Pancreas (tissue), 10 donors: ENCODE data around the gene MED10. TPM values are rescaled to one million over a fixed set of nuclear protein-coding genes. Genes with fewer than 3 reads are reported as not detected.

Experiments
- ATAC-seq, 4 donors: fragments of 200-7000 bp; cut with Tn5 transposase; one replicate each; pipeline versions ENCODE4 v1.8.0 to v1.9.1; 2020; ENCODE audit warnings: mild to moderate bottlenecking in 4 of 4, moderate library complexity in 4 of 4
- DNase-seq, 6 donors: peaks; one replicate each; pipeline ENCODE4 v3.0.0-alpha.2; 2020
- FAIRE-seq: peaks from 2 replicates; lab custom pipeline; 2012; peaks lifted over from hg19 to GRCh38; lab: Jason Lieb, UNC
- H3K27ac ChIP-seq, 4 donors: fragments of 200-600 bp; sonication (generic); 1 replicate in 3 of 4; 2 replicates in 1 of 4; pipeline versions ENCODE4 v1.5.0 to v1.8.0; 2020
- H3K27me3 ChIP-seq, 4 donors: fragments of 200-600 bp; one replicate each; pipeline ENCODE4 v1.8.0; 2021
- H3K36me3 ChIP-seq, 3 donors: fragments of 200-600 bp; sonication (generic) in 1 of 3; one replicate each; pipeline versions ENCODE4 v1.5.0 to v1.8.0; 2020 to 2021
- H3K4me1 ChIP-seq, 3 donors: fragments of 200-600 bp; one replicate each; pipeline ENCODE4 v1.8.0; 2021
- H3K4me3 ChIP-seq, 4 donors: fragments of 200-600 bp; sonication (generic) in 2 of 4; one replicate each; pipeline versions ENCODE4 v1.5.0 to v1.8.0; 2020 to 2021
- H3K9me3 ChIP-seq, 4 donors: fragments of 200-600 bp; one replicate each; pipeline ENCODE4 v1.8.0; 2021
- WGBS, 2 donors: extraction: QIAGEN DNeasy Blood & Tissue Kit; methylation state at CpG; one replicate each; pipeline ENCODE4 v1.1.7; 2013; 5-methylcytosine and 5-hydroxymethylcytosine counted together
- intact Hi-C, 3 donors: fragments of 100-400 bp; cut with DNase I; formaldehyde crosslinking; loops; one replicate each; pipeline versions ENCODE4 v1.11.1 to v1.14.2; 2022
- polyA plus RNA-seq, 2 donors: library from polyadenylated mRNA; stranded (reverse); fragments of 200-250 nt; gene quantifications; one replicate each; pipeline ENCODE4 v1.2.3, GENCODE V29; 2013
- total RNA-seq, 6 donors: library from RNA; stranded (reverse); fragmentation: NEBNext Ultra II Directional in 4 of 6; extraction: Animal tissue kit (Norgen Biotek cat#: 25700) in 4 of 6; gene quantifications; one replicate each; pipeline versions ENCODE4 v1.2.1 to v1.2.4, GENCODE V29; 2021 to 2023
- TF ChIP-seq, protein P1 (sequence below), 4 donors: fragments of 200-600 bp; sonication (generic) in 3 of 4; IDR thresholded peaks; one replicate each; pipeline versions ENCODE4 v1.5.0 to v1.8.0; 2021; ENCODE audit warnings: antibody characterized with exemption in 4 of 4
- donor health status: healthy with polysubstance abuse.
- donor health status: DM: no; HTN: no; CAD: no; lungs with moderate emphysema.
- donor health status: DM: no; HTN: no; CAD: no.
- donor health status: control.
- donor health status: control.
- donor health status: Bipolar disorder and iron deficiency.
- donor health status: DM: yes; HTN: yes; CAD: no.
- donor health status: DM: no; HTN: no; CAD: no.
- donor health status: DM: no; HTN: no; CAD: no.
- donor health status: DM: yes; HTN: yes; CAD: no.

Gene MED10
- total and polyA plus RNA-seq, 8 donors = 10.9 to 25.1 (median 15.0) TPM

DNA sequence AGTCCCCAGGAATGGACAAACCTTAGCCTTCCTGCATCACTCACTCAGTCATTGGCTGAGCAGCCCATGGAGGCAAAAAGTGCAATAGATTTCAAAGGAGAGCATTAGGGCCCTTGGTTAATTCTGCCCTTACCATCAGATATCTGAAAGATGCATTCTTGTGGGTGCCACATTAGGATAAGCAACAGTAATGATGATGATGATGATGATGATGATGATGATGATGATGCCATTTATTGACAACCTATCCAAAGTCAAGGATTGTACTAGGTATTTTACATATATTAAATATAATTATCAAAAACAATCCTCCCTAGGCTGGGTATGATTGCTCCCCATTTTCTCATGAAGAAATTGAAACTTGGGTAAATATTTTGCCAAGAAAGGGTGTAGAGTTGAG, 9.6 kb upstream of the MED10 start:
- H3K27me3 ChIP-seq = no peaks in the 10 kb centered on the region
- H3K4me1 ChIP-seq = no peaks in the 10 kb centered on the region
- no peak overlapping the region for H3K27ac ChIP-seq
- ATAC-seq (no peak), FAIRE-seq (no peak), DNase-seq (no peak)
- intact Hi-C loops = no loop called here
- no peak overlapping the region for H3K4me3 ChIP-seq
- no peaks in the 10 kb centered on the region for H3K36me3 ChIP-seq
- no peaks in the 10 kb centered on the region for H3K9me3 ChIP-seq
- TF ChIP-seq, protein P1, sequence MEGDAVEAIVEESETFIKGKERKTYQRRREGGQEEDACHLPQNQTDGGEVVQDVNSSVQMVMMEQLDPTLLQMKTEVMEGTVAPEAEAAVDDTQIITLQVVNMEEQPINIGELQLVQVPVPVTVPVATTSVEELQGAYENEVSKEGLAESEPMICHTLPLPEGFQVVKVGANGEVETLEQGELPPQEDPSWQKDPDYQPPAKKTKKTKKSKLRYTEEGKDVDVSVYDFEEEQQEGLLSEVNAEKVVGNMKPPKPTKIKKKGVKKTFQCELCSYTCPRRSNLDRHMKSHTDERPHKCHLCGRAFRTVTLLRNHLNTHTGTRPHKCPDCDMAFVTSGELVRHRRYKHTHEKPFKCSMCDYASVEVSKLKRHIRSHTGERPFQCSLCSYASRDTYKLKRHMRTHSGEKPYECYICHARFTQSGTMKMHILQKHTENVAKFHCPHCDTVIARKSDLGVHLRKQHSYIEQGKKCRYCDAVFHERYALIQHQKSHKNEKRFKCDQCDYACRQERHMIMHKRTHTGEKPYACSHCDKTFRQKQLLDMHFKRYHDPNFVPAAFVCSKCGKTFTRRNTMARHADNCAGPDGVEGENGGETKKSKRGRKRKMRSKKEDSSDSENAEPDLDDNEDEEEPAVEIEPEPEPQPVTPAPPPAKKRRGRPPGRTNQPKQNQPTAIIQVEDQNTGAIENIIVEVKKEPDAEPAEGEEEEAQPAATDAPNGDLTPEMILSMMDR (IDR thresholded peaks at IDR 0.05) = no peak

DNA sequence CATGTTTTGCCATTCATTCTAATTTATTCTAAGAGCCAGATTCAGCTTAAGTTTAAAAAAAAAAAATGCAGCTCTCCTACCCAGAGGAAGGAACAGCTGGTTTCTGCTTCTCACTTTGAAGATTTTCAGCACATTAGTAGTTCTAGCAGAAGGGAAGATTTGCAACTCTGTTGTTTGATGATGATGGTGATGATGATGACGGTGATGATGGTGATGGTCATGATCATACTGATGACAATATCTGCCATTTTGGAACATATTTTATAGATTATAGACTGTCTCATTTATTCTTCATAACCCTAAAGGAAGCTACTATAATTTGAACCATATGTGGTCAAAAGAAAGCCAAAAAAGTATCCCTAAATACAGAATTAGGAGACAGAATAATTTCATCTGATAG, 7.9 kb upstream of the MED10 start:
- intact Hi-C loops = no loop called here
- no peaks in the 10 kb centered on the region for H3K36me3 ChIP-seq
- H3K9me3 ChIP-seq = no peaks in the 10 kb centered on the region
- 77 to 93% methylated on average over 1 of the region's 1 CpG for WGBS, 2 donors
- TF ChIP-seq, protein P1 (IDR thresholded peaks at IDR 0.05) = no peak
- no peaks in the 10 kb centered on the region for H3K4me1 ChIP-seq
- FAIRE-seq (no peak), DNase-seq (no peak), ATAC-seq (no peak)
- no peak overlapping the region for H3K27ac ChIP-seq
- no peak overlapping the region for H3K4me3 ChIP-seq
- H3K27me3 ChIP-seq = no peaks in the 10 kb centered on the region

DNA sequence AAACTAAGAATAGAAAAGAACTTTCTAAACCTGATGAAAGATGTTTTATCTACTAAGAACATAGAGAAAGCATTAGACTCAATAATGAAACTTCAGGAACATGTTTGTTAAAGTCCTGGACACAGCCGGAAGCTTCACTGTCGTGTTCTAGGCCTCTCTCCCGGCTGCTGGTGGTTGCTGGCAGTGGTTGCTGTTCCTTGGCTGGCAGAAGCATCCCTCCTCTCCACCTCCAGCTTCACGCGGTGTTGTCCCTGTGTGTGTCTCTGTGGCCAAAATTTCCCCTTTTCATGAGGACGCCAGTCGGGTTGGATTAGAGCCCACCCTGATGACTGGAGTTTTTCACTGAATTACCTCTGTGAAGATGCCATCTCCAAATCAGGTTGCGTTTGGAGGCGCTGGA, 6.5 kb upstream of the MED10 start:
- ATAC-seq (no peak), FAIRE-seq (no peak), DNase-seq (no peak)
- Histone ChIP-seq H3K4me1 (no peaks in the 10 kb centered on the region), H3K27me3 (no peaks in the 10 kb centered on the region), H3K36me3 (no peaks in the 10 kb centered on the region), H3K9me3 (no peaks in the 10 kb centered on the region), H3K27ac (no peak overlapping the region), H3K4me3 (no peak overlapping the region)
- 80 to 87% methylated on average over 9 of the region's 9 CpGs for WGBS, 2 donors
- intact Hi-C loops = no loop called here
- TF ChIP-seq, protein P1 (IDR thresholded peaks at IDR 0.05) = no peak

DNA sequence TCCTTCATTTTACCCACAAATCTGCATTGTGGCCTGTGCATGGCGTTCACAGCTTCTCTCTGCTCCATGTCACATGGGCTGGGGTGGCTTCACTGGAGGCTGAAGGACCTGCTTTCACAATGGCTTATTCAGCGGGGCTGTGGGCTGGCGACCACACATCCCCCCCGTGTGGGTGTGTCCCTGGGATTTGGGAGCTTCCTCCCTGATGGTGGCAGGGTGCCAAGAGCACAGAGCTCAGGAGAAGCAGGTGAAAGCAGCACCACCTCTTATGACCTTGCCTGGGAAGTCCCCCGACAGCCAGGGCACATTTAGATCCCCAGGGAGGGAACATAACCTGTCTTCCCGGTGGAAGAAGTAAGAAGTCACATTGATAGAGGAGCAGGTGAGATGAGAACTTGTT, 5.0 kb upstream of the MED10 start:
- peaks cover 0 to 6% (median 0%) of the 10 kb centered on the region in 3 donors for H3K4me1 ChIP-seq
- ATAC-seq (no peak), DNase-seq (no peak), FAIRE-seq (no peak)
- no peaks in the 10 kb centered on the region for H3K9me3 ChIP-seq
- TF ChIP-seq, protein P1 (IDR thresholded peaks at IDR 0.05) = no peak
- H3K36me3 ChIP-seq = no peaks in the 10 kb centered on the region
- no peak overlapping the region for H3K27ac ChIP-seq
- WGBS, 2 donors = 34 to 44% methylated on average over 6 of the region's 6 CpGs
- intact Hi-C loops = no loop called here
- no peak overlapping the region for H3K4me3 ChIP-seq
- no peaks in the 10 kb centered on the region for H3K27me3 ChIP-seq

DNA sequence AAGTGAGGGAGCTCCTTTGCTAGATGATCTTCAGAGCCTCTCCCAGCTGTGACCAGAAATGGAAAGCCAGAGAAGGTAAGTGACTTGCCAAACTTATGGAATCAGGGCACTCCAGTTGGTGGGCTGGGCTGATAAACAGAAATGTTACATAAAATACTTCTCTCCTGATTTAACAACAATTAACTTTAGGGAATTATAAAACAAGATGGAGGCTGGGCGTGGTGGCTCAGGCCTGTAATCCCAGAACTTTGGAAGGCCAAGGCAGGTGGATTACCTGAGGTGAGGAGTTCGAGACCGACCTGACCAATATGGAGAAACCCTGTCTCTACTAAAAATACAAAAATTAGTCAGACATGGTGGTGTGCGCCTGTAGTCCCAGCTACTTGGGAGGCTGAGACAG, 899 bp upstream of the MED10 start:
- intact Hi-C loops = no loop called here
- Histone ChIP-seq H3K4me1 (peaks cover 0 to 13% (median 4%) of the 10 kb centered on the region in 3 donors), H3K27me3 (no peaks in the 10 kb centered on the region), H3K36me3 (peaks cover 0 to 12% (median 0%) of the 10 kb centered on the region in 3 donors), H3K4me3 (peak overlapping the region in 1 of 4 donors; percentile 99), H3K27ac (no peak overlapping the region), H3K9me3 (no peaks in the 10 kb centered on the region)
- WGBS, 2 donors = 96 to 97% methylated on average over 4 of the region's 4 CpGs
- no peak for ATAC-seq
- DNase-seq = no peak
- no peak for FAIRE-seq
- TF ChIP-seq, protein P1 (IDR thresholded peaks at IDR 0.05) = no peak
